Heart right ventricle (tissue), 16 donors: Measurements from ENCODE around the gene DPP9. TPM values are rescaled to one million over a fixed set of nuclear protein-coding genes. Genes with fewer than 3 reads are reported as not detected.

Experiments used
- ATAC-seq, 8 donors: fragments of 200-7000 bp; cut with Tn5 transposase; one replicate each; pipeline ENCODE4 v1.9.1; 2020; ENCODE audit warnings: mild to moderate bottlenecking in 8 of 8, moderate library complexity in 8 of 8, moderate number of reproducible peaks in 1 of 8
- DNase-seq, 2 donors: peaks; one replicate each; pipeline ENCODE4 v3.0.0-alpha.2; 2020
- H3K27ac ChIP-seq, 10 donors: fragments of 200-600 bp; sonication (generic) in 2 of 10; one replicate each; pipeline versions ENCODE4 v1.5.0 to v1.8.0; 2020 to 2022; ENCODE audit warnings: mild to moderate bottlenecking in 3 of 10
- H3K27me3 ChIP-seq, 7 donors: fragments of 200-600 bp; one replicate each; pipeline ENCODE4 v1.8.0; 2021 to 2022; ENCODE audit warnings: mild to moderate bottlenecking in 2 of 7
- H3K36me3 ChIP-seq, 9 donors: fragments of 200-600 bp; sonication (generic) in 1 of 9; one replicate each; pipeline versions ENCODE4 v1.5.0 to v1.8.0; 2020 to 2022; ENCODE audit warnings: mild to moderate bottlenecking in 2 of 9
- H3K4me1 ChIP-seq, 9 donors: fragments of 200-600 bp; sonication (generic) in 1 of 9; one replicate each; pipeline versions ENCODE4 v1.5.0 to v1.8.0; 2020 to 2022; ENCODE audit warnings: mild to moderate bottlenecking in 4 of 9
- H3K4me3 ChIP-seq, 10 donors: fragments of 200-600 bp; sonication (generic) in 2 of 10; one replicate each; pipeline versions ENCODE4 v1.5.0 to v1.8.0; 2020 to 2022; ENCODE audit warnings: mild to moderate bottlenecking in 7 of 10, moderate library complexity in 2 of 10
- H3K9me3 ChIP-seq, 11 donors: fragments of 200-600 bp in 10 of 11; sonication (generic) in 2 of 11; one replicate each; pipeline versions ENCODE4 v1.5.0 to v1.8.0; 2013 to 2022; ENCODE audit warnings: mild to moderate bottlenecking in 2 of 11, control low read depth in 1 of 11, moderate library complexity in 1 of 11
- CTCF ChIP-seq, 9 donors: fragments of 200-600 bp; sonication (generic) in 2 of 9; IDR thresholded peaks; one replicate each; pipeline versions ENCODE4 v1.5.0 to v1.8.0; 2021 to 2022; ENCODE audit warnings: antibody characterized with exemption in 9 of 9, mild to moderate bottlenecking in 5 of 9, moderate library complexity in 1 of 9
- WGBS, 2 donors: extraction: QIAGEN DNeasy Blood & Tissue Kit; methylation state at CpG; one replicate each; pipeline ENCODE4 v1.1.7; 2013; ENCODE audit warnings: inconsistent platforms in 1 of 2; 5-methylcytosine and 5-hydroxymethylcytosine counted together
- intact Hi-C, 10 donors: fragments of 100-400 bp; cut with DNase I; formaldehyde crosslinking; loops; one replicate each; pipeline versions ENCODE4 v1.11.1 to v1.14.2; 2022
- polyA plus RNA-seq, 2 donors: library from polyadenylated mRNA; stranded (reverse); fragments of 200-250 nt; gene quantifications; one replicate each; pipeline ENCODE4 v1.2.3, GENCODE V29; 2013
- total RNA-seq, 10 donors: library from RNA; stranded (reverse); fragmentation: NEBNext Ultra II Directional in 3 of 10; extraction: Animal tissue kit (Norgen Biotek cat#: 25700) in 3 of 10; gene quantifications; one replicate each; pipeline versions ENCODE4 v1.2.1 to v1.2.4, GENCODE V29; 2021 to 2023
- donor health status: Arrhythmogenic right ventricular cardiomyopathy.
- donor health status: ischemic (EF 13 %, LVEDD 7.1; RV severe dilation, severe dysfunction).
- donor health status: healthy with polysubstance abuse.
- donor health status: DM: no; HTN: yes; CAD: no.
- donor health status: DM: no; HTN: no; CAD: no.
- donor health status: ischemic (EF 25% LVEDD 6.9; RV normal size, moderate dysfunction).
- donor health status: ischemic (EF 25% LVEDD 5.7; RV mildly dilated, moderate dysfunction).
- donor health status: healthy.
- donor health status: DM: yes; HTN: yes; CAD: no.
- donor health status: Ischemic cardiomyopathy.
- donor health status: ischemic (EF 35%, LVEDD 5.7; RV mildly dilated, moderate dysfunction).
- donor health status: nonischemic (EF 11% LVEDD 7.7; RV severe dilation, severe dysfunction).
- donor health status: DM: yes; HTN: yes; CAD: no.
- donor health status: PGD.
- donor health status: ischemic (EF 29% LVEDD 5.4; RV normal size, mild dysfunction).
- donor health status: nonischemic (EF 23%, LVEDD 6.1; RV moderate dilation, normal function).

The DPP9 gene
- total and polyA plus RNA-seq, 12 donors: 34.0 to 52.2 (median 43.2) TPM

- no peak for TF ChIP-seq CTCF (IDR thresholded peaks at IDR 0.05)
- intact Hi-C loops: loop anchor here in 1 of 10 donors (5.0 kb wide), 1 partner anchor 37 kb away; no protein-coding TSS in a partner anchor
- WGBS, 2 donors: 10% methylated on average over 37 of the region's 37 CpGs
- peaks cover 0 to 5% (median 0%) of the 10 kb centered on the region in 11 donors for H3K9me3 ChIP-seq
- ATAC-seq (peak; percentile 70 to 91 (median 85)), DNase-seq (peak; percentile 71 to 90)
- no peak overlapping the region for H3K4me3 ChIP-seq
- H3K27me3 ChIP-seq: peaks cover 0 to 8% (median 0%) of the 10 kb centered on the region in 7 donors
- H3K27ac ChIP-seq: no peak overlapping the region
- no peaks in the 10 kb centered on the region for H3K36me3 ChIP-seq
- no peaks in the 10 kb centered on the region for H3K4me1 ChIP-seq
Measured at GRCh38 chr19:4768934-4769777, 45.5 kb upstream of the DPP9 start.

- Histone ChIP-seq H3K36me3 (no peaks in the 10 kb centered on the region), H3K27me3 (peaks cover 0 to 36% (median 10%) of the 10 kb centered on the region in 7 donors), H3K27ac (no peak overlapping the region), H3K9me3 (peaks cover 0 to 4% (median 0%) of the 10 kb centered on the region in 11 donors), H3K4me1 (peaks cover 5 to 14% (median 10%) of the 10 kb centered on the region in 9 donors), H3K4me3 (no peak overlapping the region)
- TF ChIP-seq CTCF (IDR thresholded peaks at IDR 0.05): no peak
- no peak for DNase-seq
- no peak for ATAC-seq
- 61 to 63% methylated on average over 5 of the region's 5 CpGs for WGBS, 2 donors
- intact Hi-C loops: no loop called here
Measured at GRCh38 chr19:4764393-4764660, 40.7 kb upstream of the DPP9 start.

GRCh38 chr19:4763021-4763420 lies 39.4 kb upstream of the DPP9 start:
- DNase-seq (no peak), ATAC-seq (no peak)
- intact Hi-C loops: no loop called here
- Histone ChIP-seq H3K4me1 (peaks cover 5 to 16% (median 11%) of the 10 kb centered on the region in 9 donors), H3K36me3 (no peaks in the 10 kb centered on the region), H3K4me3 (no peak overlapping the region), H3K27me3 (peaks cover 0 to 42% (median 10%) of the 10 kb centered on the region in 7 donors), H3K9me3 (peaks cover 0 to 8% (median 0%) of the 10 kb centered on the region in 11 donors), H3K27ac (no peak overlapping the region)
- WGBS, 2 donors: 75% methylated on average over 6 of the region's 6 CpGs
- TF ChIP-seq CTCF (IDR thresholded peaks at IDR 0.05): no peak

- no peak overlapping the region for H3K27ac ChIP-seq
- WGBS, 2 donors: 40 to 41% methylated on average over 10 of the region's 10 CpGs
- H3K9me3 ChIP-seq: peaks cover 0 to 8% (median 0%) of the 10 kb centered on the region in 11 donors
- H3K36me3 ChIP-seq: no peaks in the 10 kb centered on the region
- TF ChIP-seq CTCF (IDR thresholded peaks at IDR 0.05): no peak
- no peak for ATAC-seq
- intact Hi-C loops: no loop called here
- peaks cover 0 to 42% (median 10%) of the 10 kb centered on the region in 7 donors for H3K27me3 ChIP-seq
- H3K4me3 ChIP-seq: peak overlapping the region in 9 of 10 donors; percentile 14 to 50 (median 41)
- peaks cover 5 to 16% (median 11%) of the 10 kb centered on the region in 9 donors for H3K4me1 ChIP-seq
- no peak for DNase-seq
Measured at GRCh38 chr19:4760285-4760650, 36.6 kb upstream of the DPP9 start.
